ENCODE measurements around the gene CACNB4. TPM values are rescaled to one million over a fixed set of nuclear protein-coding genes. Genes with fewer than 3 reads are reported as not detected.

CACNB4 gene
- total RNA-seq, 1 experiment from 2014 or later: 2.0 TPM

DNA sequence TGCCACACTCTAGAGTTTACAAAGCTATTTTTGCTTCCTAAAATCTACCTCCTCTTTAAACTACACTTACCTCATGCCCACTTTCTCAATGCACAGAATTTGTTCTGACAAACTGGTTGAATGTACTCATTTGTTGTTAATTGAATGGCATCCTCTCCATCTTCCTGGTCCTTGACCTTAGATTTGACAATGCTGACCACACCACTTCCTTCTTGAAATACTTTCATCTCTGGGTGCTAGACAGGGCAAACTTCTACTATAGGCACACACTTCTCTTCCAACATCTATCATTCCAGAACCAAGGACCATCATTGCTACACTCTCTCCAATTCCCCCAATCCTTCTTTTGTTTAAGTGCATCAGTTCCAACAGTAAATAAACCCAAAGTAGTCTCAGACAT lies 292.9 kb downstream of the CACNB4 start:
- H2AFZ ChIP-seq (ENCODE audit: low read depth, low read length, poor library complexity, severe bottlenecking): no peak overlapping the region
- no peak for TF ChIP-seq EGR1 (IDR thresholded peaks at IDR 0.05; ENCODE audit: low read depth)
- H4K20me1 ChIP-seq (ENCODE audit: insufficient read depth): peaks cover 9% of the 10 kb centered on the region; the same call in 1 of the 2 replicates
- H3K9me2 ChIP-seq (ENCODE audit: insufficient read depth): no peaks in the 10 kb centered on the region
- no peaks in the 10 kb centered on the region for H3K9me3 ChIP-seq (ENCODE audit: control insufficient read depth in 1 of 2, insufficient read depth in 1 of 2, low read depth in 1 of 2, low read length in 2 of 2)
- ChIA-PET CTCF (interaction anchor here (1.4 kb wide), 1 partner anchor 14 kb away, joined by 4 read pairs; no protein-coding TSS in a partner anchor), RAD21 (ENCODE audit: low non-redundant PET in 1 of 2, low total read pairs in 2 of 2, uncharacterized antibody in 2 of 2, unreplicated experiment in 2 of 2) (no interaction called here), POLR2A (no interaction called here)
- H3K27me3 ChIP-seq (ENCODE audit: insufficient read depth, low read length): no peaks in the 10 kb centered on the region
- H3K4me2 ChIP-seq (ENCODE audit: low read length): no peak overlapping the region
- H3K36me3 ChIP-seq (ENCODE audit: control insufficient read depth in 1 of 2, insufficient read depth in 2 of 2, low read length in 2 of 2): peaks cover 10 to 15% of the 10 kb centered on the region in 2 experiments
- H3K79me2 ChIP-seq (ENCODE audit: insufficient read depth, low read length): peaks cover 9% of the 10 kb centered on the region; the same call in 1 of the 2 replicates
- BruUV-seq (replicated peaks): no TSS peak
- ATAC-seq (no peak), DNase-seq (ENCODE audit: low read depth, low spot score) (no peak)
- no peak overlapping the region for H3K27ac ChIP-seq (ENCODE audit: low read depth, low read length)
- H3K4me3 ChIP-seq (replicated peaks in 1 of 2; ENCODE audit: low read depth in 1 of 2, low read length in 2 of 2): no peak overlapping the region
- H3K9ac ChIP-seq (ENCODE audit: low read length): no peak overlapping the region
- no peaks in the 10 kb centered on the region for H3K4me1 ChIP-seq (ENCODE audit: control insufficient read depth in 1 of 2, insufficient read depth in 2 of 2, low read length in 2 of 2)
- intact Hi-C loops (cut with micrococcal nuclease): no loop called here

- no peaks in the 10 kb centered on the region for H3K9me2 ChIP-seq (ENCODE audit: insufficient read depth)
- peaks cover 5% of the 10 kb centered on the region; the same call in 1 of the 2 replicates for H3K79me2 ChIP-seq (ENCODE audit: insufficient read depth, low read length)
- ATAC-seq: no peak
- POLR2A ChIA-PET: no interaction called here
- peaks cover 12 to 15% of the 10 kb centered on the region in 2 experiments for H3K36me3 ChIP-seq (ENCODE audit: control insufficient read depth in 1 of 2, insufficient read depth in 2 of 2, low read length in 2 of 2)
- no peak overlapping the region for H2AFZ ChIP-seq (ENCODE audit: low read depth, low read length, poor library complexity, severe bottlenecking)
- intact Hi-C loops (cut with micrococcal nuclease): no loop called here
- H3K4me1 ChIP-seq (ENCODE audit: control insufficient read depth in 1 of 2, insufficient read depth in 2 of 2, low read length in 2 of 2): no peaks in the 10 kb centered on the region
- peaks cover 9% of the 10 kb centered on the region; the same call in 1 of the 2 replicates for H4K20me1 ChIP-seq (ENCODE audit: insufficient read depth)
- no TSS peak for BruUV-seq (replicated peaks)
- DNase-seq (ENCODE audit: low read depth, low spot score): no peak
- H3K27ac ChIP-seq (ENCODE audit: low read depth, low read length): no peak overlapping the region
- H3K9ac ChIP-seq (ENCODE audit: low read length): no peak overlapping the region
- no peaks in the 10 kb centered on the region for H3K27me3 ChIP-seq (ENCODE audit: insufficient read depth, low read length)
- RAD21 ChIA-PET (ENCODE audit: low non-redundant PET in 1 of 2, low total read pairs in 2 of 2, uncharacterized antibody in 2 of 2, unreplicated experiment in 2 of 2): no interaction called here
- CTCF ChIA-PET: no interaction called here
- no peaks in the 10 kb centered on the region for H3K9me3 ChIP-seq (ENCODE audit: control insufficient read depth in 1 of 2, insufficient read depth in 1 of 2, low read depth in 1 of 2, low read length in 2 of 2)
- H3K4me2 ChIP-seq (ENCODE audit: low read length): no peak overlapping the region
- no peak for TF ChIP-seq RAD21 (IDR thresholded peaks at IDR 0.05; ENCODE audit: low read depth)
- TF ChIP-seq FOSL1 (IDR thresholded peaks at IDR 0.05; ENCODE audit: low read depth): no peak
- TF ChIP-seq SIN3A (IDR thresholded peaks at IDR 0.05; ENCODE audit: low read depth): no peak
- TF ChIP-seq YY1 (IDR thresholded peaks at IDR 0.05; ENCODE audit: extremely low read depth, insufficient replicate concordance, low read depth, low read length): no peak
- no peak for TF ChIP-seq EZH2 (IDR thresholded peaks at IDR 0.05)
- no peak for TF ChIP-seq CBX3 (IDR thresholded peaks at IDR 0.05; ENCODE audit: low read depth)
- no peak for TF ChIP-seq EZH2phosphoT487 (IDR thresholded peaks at IDR 0.05; ENCODE audit: borderline replicate concordance)
- no peak for TF ChIP-seq ELF1 (IDR thresholded peaks at IDR 0.05; ENCODE audit: borderline replicate concordance, low read depth)
- TF ChIP-seq ZFX (IDR thresholded peaks at IDR 0.05): no peak
- TF ChIP-seq SP1 (IDR thresholded peaks at IDR 0.05; ENCODE audit: low read depth): no peak
- TF ChIP-seq EGR1 (IDR thresholded peaks at IDR 0.05; ENCODE audit: low read depth): no peak
- no peak for TF ChIP-seq POLR2A (IDR thresholded peaks at IDR 0.05; ENCODE audit: borderline replicate concordance, extremely low read depth, insufficient read depth, insufficient read length)
- TF ChIP-seq TCF7L2 (IDR thresholded peaks at IDR 0.05; ENCODE audit: borderline replicate concordance, extremely low read depth, insufficient read depth, insufficient read length): no peak
- TF ChIP-seq SRF (IDR thresholded peaks at IDR 0.05; ENCODE audit: low read depth): no peak
- TF ChIP-seq, protein P1, sequence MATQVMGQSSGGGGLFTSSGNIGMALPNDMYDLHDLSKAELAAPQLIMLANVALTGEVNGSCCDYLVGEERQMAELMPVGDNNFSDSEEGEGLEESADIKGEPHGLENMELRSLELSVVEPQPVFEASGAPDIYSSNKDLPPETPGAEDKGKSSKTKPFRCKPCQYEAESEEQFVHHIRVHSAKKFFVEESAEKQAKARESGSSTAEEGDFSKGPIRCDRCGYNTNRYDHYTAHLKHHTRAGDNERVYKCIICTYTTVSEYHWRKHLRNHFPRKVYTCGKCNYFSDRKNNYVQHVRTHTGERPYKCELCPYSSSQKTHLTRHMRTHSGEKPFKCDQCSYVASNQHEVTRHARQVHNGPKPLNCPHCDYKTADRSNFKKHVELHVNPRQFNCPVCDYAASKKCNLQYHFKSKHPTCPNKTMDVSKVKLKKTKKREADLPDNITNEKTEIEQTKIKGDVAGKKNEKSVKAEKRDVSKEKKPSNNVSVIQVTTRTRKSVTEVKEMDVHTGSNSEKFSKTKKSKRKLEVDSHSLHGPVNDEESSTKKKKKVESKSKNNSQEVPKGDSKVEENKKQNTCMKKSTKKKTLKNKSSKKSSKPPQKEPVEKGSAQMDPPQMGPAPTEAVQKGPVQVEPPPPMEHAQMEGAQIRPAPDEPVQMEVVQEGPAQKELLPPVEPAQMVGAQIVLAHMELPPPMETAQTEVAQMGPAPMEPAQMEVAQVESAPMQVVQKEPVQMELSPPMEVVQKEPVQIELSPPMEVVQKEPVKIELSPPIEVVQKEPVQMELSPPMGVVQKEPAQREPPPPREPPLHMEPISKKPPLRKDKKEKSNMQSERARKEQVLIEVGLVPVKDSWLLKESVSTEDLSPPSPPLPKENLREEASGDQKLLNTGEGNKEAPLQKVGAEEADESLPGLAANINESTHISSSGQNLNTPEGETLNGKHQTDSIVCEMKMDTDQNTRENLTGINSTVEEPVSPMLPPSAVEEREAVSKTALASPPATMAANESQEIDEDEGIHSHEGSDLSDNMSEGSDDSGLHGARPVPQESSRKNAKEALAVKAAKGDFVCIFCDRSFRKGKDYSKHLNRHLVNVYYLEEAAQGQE (IDR thresholded peaks at IDR 0.05; ENCODE audit: low read depth): no peak
- TF ChIP-seq, protein P2, sequence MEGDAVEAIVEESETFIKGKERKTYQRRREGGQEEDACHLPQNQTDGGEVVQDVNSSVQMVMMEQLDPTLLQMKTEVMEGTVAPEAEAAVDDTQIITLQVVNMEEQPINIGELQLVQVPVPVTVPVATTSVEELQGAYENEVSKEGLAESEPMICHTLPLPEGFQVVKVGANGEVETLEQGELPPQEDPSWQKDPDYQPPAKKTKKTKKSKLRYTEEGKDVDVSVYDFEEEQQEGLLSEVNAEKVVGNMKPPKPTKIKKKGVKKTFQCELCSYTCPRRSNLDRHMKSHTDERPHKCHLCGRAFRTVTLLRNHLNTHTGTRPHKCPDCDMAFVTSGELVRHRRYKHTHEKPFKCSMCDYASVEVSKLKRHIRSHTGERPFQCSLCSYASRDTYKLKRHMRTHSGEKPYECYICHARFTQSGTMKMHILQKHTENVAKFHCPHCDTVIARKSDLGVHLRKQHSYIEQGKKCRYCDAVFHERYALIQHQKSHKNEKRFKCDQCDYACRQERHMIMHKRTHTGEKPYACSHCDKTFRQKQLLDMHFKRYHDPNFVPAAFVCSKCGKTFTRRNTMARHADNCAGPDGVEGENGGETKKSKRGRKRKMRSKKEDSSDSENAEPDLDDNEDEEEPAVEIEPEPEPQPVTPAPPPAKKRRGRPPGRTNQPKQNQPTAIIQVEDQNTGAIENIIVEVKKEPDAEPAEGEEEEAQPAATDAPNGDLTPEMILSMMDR (IDR thresholded peaks at IDR 0.05 in 2 of 3, conservative IDR thresholded peaks at IDR 0.05 in 1 of 3; ENCODE audit: borderline replicate concordance in 1 of 3, insufficient read depth in 1 of 3, low read depth in 2 of 3, low read length in 2 of 3): no peak
- H3K4me3 ChIP-seq (replicated peaks in 1 of 2; ENCODE audit: low read depth in 1 of 2, low read length in 2 of 2): no peak overlapping the region
These were observed 293.5 kb downstream of the CACNB4 start for GRCh38 chr2:151805343-151805742.

Measured in HCT116 (cell line).